ENCODE measurements around the gene CER1. TPM values are rescaled to one million over a fixed set of nuclear protein-coding genes. Genes with fewer than 3 reads are reported as not detected.
A peak's percentile ranks its signal among the peaks of the same experiment; 100 is the strongest.
"Not testable (repeated sequence)": the region's sequence is repeated elsewhere in the genome, so short reads cannot be mapped to it uniquely, and the experiment has no call there.

CER1 gene
- total RNA-seq, 1 donor from 2014 or later: not detected

GRCh38 chr9:14705079-14705478 lies 17.5 kb downstream of the CER1 start:
- intact Hi-C loops (cut with micrococcal nuclease): no loop called here
- Mint-ChIP-seq H3K9me3 (peaks cover 28% of the 10 kb centered on the region), H3K4me3 (no peak overlapping the region), H3K27me3 (ENCODE audit: insufficient read depth) (peaks cover 4% of the 10 kb centered on the region), H3K4me1 (ENCODE audit: low read depth) (no peaks in the 10 kb centered on the region), H3K36me3 (ENCODE audit: low read depth) (peaks cover 3% of the 10 kb centered on the region), H3K27ac (no peak overlapping the region)
- no peak for DNase-seq (ENCODE audit: low spot score)

GRCh38 chr9:14704281-14704680 lies 18.3 kb downstream of the CER1 start:
- DNase-seq (ENCODE audit: low spot score): no peak
- Mint-ChIP-seq H3K9me3 (peaks cover 28% of the 10 kb centered on the region), H3K27ac (no peak overlapping the region), H3K4me3 (no peak overlapping the region), H3K36me3 (ENCODE audit: low read depth) (peaks cover 3% of the 10 kb centered on the region), H3K4me1 (ENCODE audit: low read depth) (no peaks in the 10 kb centered on the region), H3K27me3 (ENCODE audit: insufficient read depth) (peaks cover 7% of the 10 kb centered on the region)
- intact Hi-C loops (cut with micrococcal nuclease): no loop called here

- intact Hi-C loops (cut with micrococcal nuclease): no loop called here
- DNase-seq (ENCODE audit: low spot score): no peak
- Mint-ChIP-seq H3K4me1 (ENCODE audit: low read depth) (no peaks in the 10 kb centered on the region), H3K27ac (no peak overlapping the region), H3K27me3 (ENCODE audit: insufficient read depth) (peaks cover 14% of the 10 kb centered on the region), H3K9me3 (peaks cover 24% of the 10 kb centered on the region), H3K36me3 (ENCODE audit: low read depth) (peaks cover 3% of the 10 kb centered on the region), H3K4me3 (no peak overlapping the region)
Measured at GRCh38 chr9:14702200-14702720, 20.3 kb downstream of the CER1 start.

GRCh38 chr9:14693251-14693861 lies 29.2 kb downstream of the CER1 start, which contains the start of gene ZDHHC21:
Gene ZDHHC21, minus strand, starts transcription at chr9:14693432. Its CDS starts 19,092 bp downstream, at chr9:14674340.
- H3K27ac Mint-ChIP-seq: peak within 1 kb of the TSS; percentile 97
- intact Hi-C loops (cut with micrococcal nuclease): loop anchor here (10.0 kb wide), 1 partner anchor 601 kb away; no protein-coding TSS in a partner anchor
- H3K36me3 Mint-ChIP-seq (ENCODE audit: low read depth): peaks cover 11% of the 10 kb centered on the region
- DNase-seq (ENCODE audit: low spot score): peak; percentile 53
- no peaks in the 10 kb centered on the region for H3K9me3 Mint-ChIP-seq
- peaks cover 43% of the 10 kb centered on the region for H3K4me1 Mint-ChIP-seq (ENCODE audit: low read depth)
- H3K4me3 Mint-ChIP-seq: peak within 1 kb of the TSS; percentile 97
- peaks cover 12% of the 10 kb centered on the region for H3K27me3 Mint-ChIP-seq (ENCODE audit: insufficient read depth)

GRCh38 chr9:14692470-14693250 lies 29.9 kb downstream of the CER1 start:
- Mint-ChIP-seq H3K9me3 (no peaks in the 10 kb centered on the region), H3K27me3 (ENCODE audit: insufficient read depth) (peaks cover 5% of the 10 kb centered on the region), H3K4me1 (ENCODE audit: low read depth) (peaks cover 48% of the 10 kb centered on the region), H3K4me3 (peak overlapping the region; percentile 97), H3K36me3 (ENCODE audit: low read depth) (peaks cover 15% of the 10 kb centered on the region), H3K27ac (peak overlapping the region; percentile 93)
- intact Hi-C loops (cut with micrococcal nuclease): loop anchor here (10.0 kb wide), 1 partner anchor 602 kb away; no protein-coding TSS in a partner anchor
- peak; percentile 8 for DNase-seq (ENCODE audit: low spot score)

- intact Hi-C loops (cut with micrococcal nuclease): loop anchor here (2.0 to 10.0 kb wide), 2 partner anchors 20 to 604 kb away; no protein-coding TSS in a partner anchor
- Mint-ChIP-seq H3K27me3 (ENCODE audit: insufficient read depth) (no peaks in the 10 kb centered on the region), H3K27ac (no peak overlapping the region), H3K9me3 (no peaks in the 10 kb centered on the region), H3K4me3 (peak overlapping the region; percentile 5), H3K4me1 (ENCODE audit: low read depth) (peaks cover 48% of the 10 kb centered on the region), H3K36me3 (ENCODE audit: low read depth) (peaks cover 21% of the 10 kb centered on the region)
- DNase-seq (ENCODE audit: low spot score): no peak
Measured at GRCh38 chr9:14690948-14691730, 31.4 kb downstream of the CER1 start.

GRCh38 chr9:14687042-14687719 lies 35.4 kb downstream of the CER1 start:
- H3K4me3 Mint-ChIP-seq: no peak overlapping the region
- H3K4me1 Mint-ChIP-seq (ENCODE audit: low read depth): peaks cover 38% of the 10 kb centered on the region
- H3K27me3 Mint-ChIP-seq (ENCODE audit: insufficient read depth): no peaks in the 10 kb centered on the region
- H3K9me3 Mint-ChIP-seq: no peaks in the 10 kb centered on the region
- no peak for DNase-seq (ENCODE audit: low spot score)
- peaks cover 30% of the 10 kb centered on the region for H3K36me3 Mint-ChIP-seq (ENCODE audit: low read depth)
- H3K27ac Mint-ChIP-seq: no peak overlapping the region
- intact Hi-C loops (cut with micrococcal nuclease): no loop called here

GRCh38 chr9:14686168-14686567 lies 36.4 kb downstream of the CER1 start:
- H3K36me3 Mint-ChIP-seq (ENCODE audit: low read depth): peaks cover 33% of the 10 kb centered on the region
- intact Hi-C loops (cut with micrococcal nuclease): no loop called here
- H3K27ac Mint-ChIP-seq: no peak overlapping the region
- H3K27me3 Mint-ChIP-seq (ENCODE audit: insufficient read depth): no peaks in the 10 kb centered on the region
- no peak for DNase-seq (ENCODE audit: low spot score)
- H3K4me3 Mint-ChIP-seq: no peak overlapping the region
- H3K9me3 Mint-ChIP-seq: no peaks in the 10 kb centered on the region
- peaks cover 28% of the 10 kb centered on the region for H3K4me1 Mint-ChIP-seq (ENCODE audit: low read depth)

GRCh38 chr9:14682616-14683015 lies 39.9 kb downstream of the CER1 start:
- H3K27ac Mint-ChIP-seq; H3K4me1 Mint-ChIP-seq (ENCODE audit: low read depth); intact Hi-C loops (cut with micrococcal nuclease): not testable (repeated sequence)

GRCh38 chr9:14678776-14679175 lies 43.8 kb downstream of the CER1 start:
- H3K9me3 Mint-ChIP-seq: no peaks in the 10 kb centered on the region
- H3K36me3 Mint-ChIP-seq (ENCODE audit: low read depth): peaks cover 17% of the 10 kb centered on the region
- H3K27ac Mint-ChIP-seq: no peak overlapping the region
- intact Hi-C loops (cut with micrococcal nuclease): loop anchor here (10.0 kb wide), 1 partner anchor 354 kb away; no protein-coding TSS in a partner anchor
- no peaks in the 10 kb centered on the region for H3K27me3 Mint-ChIP-seq (ENCODE audit: insufficient read depth)
- no peak overlapping the region for H3K4me3 Mint-ChIP-seq
- DNase-seq (ENCODE audit: low spot score): no peak
- peaks cover 6% of the 10 kb centered on the region for H3K4me1 Mint-ChIP-seq (ENCODE audit: low read depth)

More at GRCh38 chr9:14682616-14683015, 39.9 kb downstream of the CER1 start:
- H3K36me3 Mint-ChIP-seq (ENCODE audit: low read depth): peaks cover 26% of the 10 kb centered on the region
- H3K9me3 Mint-ChIP-seq; DNase-seq (ENCODE audit: low spot score); H3K27me3 Mint-ChIP-seq (ENCODE audit: insufficient read depth); H3K4me3 Mint-ChIP-seq: not testable (repeated sequence)

- Mint-ChIP-seq H3K27me3 (ENCODE audit: insufficient read depth) (no peaks in the 10 kb centered on the region), H3K9me3 (no peaks in the 10 kb centered on the region), H3K4me1 (ENCODE audit: low read depth) (peaks cover 5% of the 10 kb centered on the region), H3K4me3 (no peak overlapping the region), H3K36me3 (ENCODE audit: low read depth) (peaks cover 14% of the 10 kb centered on the region), H3K27ac (no peak overlapping the region)
- no peak for DNase-seq (ENCODE audit: low spot score)
- intact Hi-C loops (cut with micrococcal nuclease): loop anchor here (10.0 kb wide), 1 partner anchor 353 kb away; no protein-coding TSS in a partner anchor
Measured at GRCh38 chr9:14677872-14678271, 44.7 kb downstream of the CER1 start.

- no peak overlapping the region for H3K27ac Mint-ChIP-seq
- H3K27me3 Mint-ChIP-seq (ENCODE audit: insufficient read depth): no peaks in the 10 kb centered on the region
- intact Hi-C loops (cut with micrococcal nuclease): loop anchor here (10.0 kb wide), 1 partner anchor 353 kb away; no protein-coding TSS in a partner anchor
- no peaks in the 10 kb centered on the region for H3K9me3 Mint-ChIP-seq
- H3K4me1 Mint-ChIP-seq (ENCODE audit: low read depth): peaks cover under 1% of the 10 kb centered on the region
- no peak overlapping the region for H3K4me3 Mint-ChIP-seq
- DNase-seq (ENCODE audit: low spot score): no peak
- peaks cover 12% of the 10 kb centered on the region for H3K36me3 Mint-ChIP-seq (ENCODE audit: low read depth)
Measured at GRCh38 chr9:14677396-14677795, 45.1 kb downstream of the CER1 start.
